GM12865 (cell line): ENCODE data around the gene STK17B.

ENCODE experiments used
- DNase-seq: peaks from one replicate; pipeline ENCODE4 v3.0.0; 2010; ENCODE audit warnings: low read depth
- H3K4me3 ChIP-seq: 2 replicates; pipeline ENCODE4 v1.5.1; 2011; ENCODE audit warnings: mild to moderate bottlenecking, low read depth, low read length, control low read depth
- CTCF ChIP-seq: IDR thresholded peaks from 2 replicates; pipeline ENCODE4 v1.5.1; 2011; ENCODE audit warnings: low read length, control low read depth, low read depth, inconsistent platforms; ENCODE audit not compliant: insufficient read depth; ENCODE audit errors: missing control alignments

Gene STK17B

GRCh38 chr2:196144513-196145126, 26.8 kb downstream of the STK17B start:
- no peak overlapping the region for H3K4me3 ChIP-seq
- TF ChIP-seq CTCF = no peak
- DNase-seq = no peak

- DNase-seq = no peak
- no peak overlapping the region for H3K4me3 ChIP-seq
- no peak for TF ChIP-seq CTCF
Measured at GRCh38 chr2:196143730-196144131, 27.6 kb downstream of the STK17B start.

GRCh38 chr2:196142825-196143224, 28.6 kb downstream of the STK17B start:
- TF ChIP-seq CTCF = no peak
- no peak for DNase-seq
- H3K4me3 ChIP-seq = no peak overlapping the region

- no peak overlapping the region for H3K4me3 ChIP-seq
- DNase-seq = no peak
- no peak for TF ChIP-seq CTCF
Measured at GRCh38 chr2:196140213-196140612, 31.2 kb downstream of the STK17B start.

GRCh38 chr2:196137271-196137670, 34.1 kb downstream of the STK17B start:
- no peak for DNase-seq
- TF ChIP-seq CTCF = no peak
- H3K4me3 ChIP-seq = no peak overlapping the region

- DNase-seq = no peak
- TF ChIP-seq CTCF = no peak
- H3K4me3 ChIP-seq = no peak overlapping the region
Measured at GRCh38 chr2:196136151-196136550, 35.2 kb downstream of the STK17B start.
